HepG2 (cell line): ENCODE data around the gene IL17RC. TPM values are rescaled to one million over a fixed set of nuclear protein-coding genes. Genes with fewer than 3 reads are reported as not detected.
A peak's percentile ranks its signal among the peaks of the same experiment; 100 is the strongest.

Experiments used
- ARHGAP35 ChIP-seq: sonication (generic); formaldehyde crosslinking; IDR thresholded peaks from 2 replicates; pipeline ENCODE4 v1.9.0; 2022; ENCODE audit warnings: mild to moderate bottlenecking, inconsistent platforms, moderate library complexity, missing genetic modification reagents, borderline replicate concordance
- SYNCRIP ChIP-seq: fragments of 200-400 bp; formaldehyde crosslinking; IDR thresholded peaks from 2 replicates; pipeline ENCODE4 v1.6.1; 2018; ENCODE audit warnings: mild to moderate bottlenecking, low read depth, low read length; ENCODE audit not compliant: insufficient read depth
- YEATS2 ChIP-seq: sonication (generic); formaldehyde crosslinking; IDR thresholded peaks from 2 replicates; pipeline ENCODE4 v1.4.0; 2020; ENCODE audit warnings: missing genetic modification reagents, borderline replicate concordance
- ZC3H13 ChIP-seq: sonication (generic); formaldehyde crosslinking; IDR thresholded peaks from 2 replicates; pipeline ENCODE4 v1.8.1; 2023; ENCODE audit warnings: mild to moderate bottlenecking, missing genetic modification reagents, moderate library complexity
- ZNF121 ChIP-seq: sonication (generic); formaldehyde crosslinking; IDR thresholded peaks from 2 replicates; pipeline ENCODE4 v1.5.0; 2020; ENCODE audit warnings: mild to moderate bottlenecking, missing genetic modification reagents
- ZNF326 ChIP-seq: sonication (generic); formaldehyde crosslinking; IDR thresholded peaks from 2 replicates; pipeline ENCODE4 v1.4.0; 2020; ENCODE audit warnings: missing genetic modification reagents, borderline replicate concordance
- ZNF354B ChIP-seq: sonication (generic); formaldehyde crosslinking; IDR thresholded peaks from 2 replicates; pipeline ENCODE4 v1.8.0; 2022; ENCODE audit warnings: mild to moderate bottlenecking, missing genetic modification reagents
- ZNF496 ChIP-seq: sonication (generic); formaldehyde crosslinking; IDR thresholded peaks from 2 replicates; pipeline ENCODE4 v1.8.1; 2023; ENCODE audit warnings: mild to moderate bottlenecking, moderate library complexity, missing genetic modification reagents; ENCODE audit not compliant: insufficient replicate concordance
- ZNF792 ChIP-seq: IDR thresholded peaks from 2 replicates; pipeline ENCODE4 v1.6.1; 2016
- polyA plus RNA-seq, 8 experiments: library from polyadenylated mRNA; depleted of rRNA in 3 of 8; stranded (reverse) in 7 of 8; unstranded in 1 of 8; fragments of >200 nt; fragmentation: Illumina TruSeq in 4 of 8; extraction: Trizol in 4 of 8; gene quantifications; 2 replicates each; pipeline versions ENCODE4 v1.2.1 to v1.2.3, GENCODE V29; 2011 to 2016; ENCODE audit warnings: low read depth in 4 of 8, missing spikeins in 1 of 8, mixed read lengths in 1 of 8; ENCODE audit not compliant: insufficient read depth in 1 of 8
- total RNA-seq, 5 experiments: library from RNA; depleted of rRNA; stranded (reverse); fragments of >200 nt; fragmentation: Illumina TruSeq; extraction: Trizol; gene quantifications; 2 replicates each; pipeline ENCODE4 v1.2.3, GENCODE V29; 2016; ENCODE audit warnings: low read depth in 1 of 5
- TF ChIP-seq, protein P1 (sequence below): sonication (generic); formaldehyde crosslinking; IDR thresholded peaks from 2 replicates; pipeline ENCODE4 v1.4.0; 2020; ENCODE audit warnings: missing genetic modification reagents
- TF ChIP-seq, protein P2 (sequence below): IDR thresholded peaks from 2 replicates; pipeline ENCODE4 v1.6.1; 2016; ENCODE audit warnings: low read depth, control low read depth
- TF ChIP-seq, protein P3 (sequence below): sonication (generic); formaldehyde crosslinking; IDR thresholded peaks from 2 replicates; pipeline ENCODE4 v1.5.0; 2020; ENCODE audit warnings: missing genetic modification reagents
- TF ChIP-seq, protein P4 (sequence below): sonication (generic); formaldehyde crosslinking; IDR thresholded peaks from 2 replicates; pipeline ENCODE4 v1.4.0; 2020; ENCODE audit warnings: missing genetic modification reagents, borderline replicate concordance

IL17RC gene
- total and polyA plus RNA-seq, 2 of the 13 experiments (the other 11 are each of a cell fraction or from before 2014, with no cell fraction given), result 20.7 to 24.0 TPM

DNA sequence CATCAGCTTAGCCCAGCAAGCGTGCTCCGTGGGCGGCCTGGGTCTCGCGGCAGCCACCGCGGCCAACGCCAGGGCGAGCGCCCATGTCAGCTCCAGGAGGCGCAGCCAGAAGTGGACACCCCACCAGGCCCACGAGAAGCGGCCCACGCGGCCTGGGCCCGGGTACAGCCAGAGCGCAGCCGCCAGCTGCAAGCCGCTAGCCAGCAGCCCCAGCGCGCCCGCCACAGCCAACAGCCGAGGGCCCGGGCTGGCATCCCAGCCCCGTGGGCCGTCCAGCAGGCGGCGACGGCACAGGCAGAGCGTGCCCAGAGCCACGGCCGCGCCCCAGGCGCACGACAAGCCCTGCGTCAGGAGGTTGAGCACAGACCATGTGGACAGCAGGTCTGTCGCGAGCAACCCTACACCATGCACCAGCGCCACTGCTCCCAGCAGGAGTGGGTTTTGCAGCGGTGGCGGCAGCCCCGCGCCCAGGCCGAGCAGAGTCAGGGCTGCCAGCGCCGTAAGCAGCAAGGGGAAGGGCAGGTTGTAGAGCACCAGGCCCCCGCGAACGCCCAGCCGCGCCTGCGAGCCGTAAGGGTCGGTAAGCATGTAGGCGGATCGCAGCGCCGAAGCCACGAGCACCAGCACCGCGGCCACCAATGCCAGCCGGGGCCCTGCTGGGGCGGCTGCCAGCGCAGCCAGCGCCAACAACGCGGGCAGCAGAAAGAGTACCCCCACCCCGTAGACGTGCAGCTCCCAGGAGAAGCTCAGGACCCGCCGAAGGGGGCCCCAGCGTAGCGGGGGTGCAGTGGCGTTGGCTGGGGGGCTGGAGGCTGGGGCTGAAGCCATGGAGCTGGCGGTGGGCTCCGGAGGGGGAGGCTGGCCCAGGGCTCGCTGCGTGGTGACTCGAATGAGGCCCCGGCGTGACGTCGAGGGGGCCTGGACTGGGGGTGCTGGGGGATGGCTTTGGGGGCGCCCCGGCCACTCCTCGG, 30.4 kb downstream of the IL17RC start (continued):
- TF ChIP-seq, protein P1, sequence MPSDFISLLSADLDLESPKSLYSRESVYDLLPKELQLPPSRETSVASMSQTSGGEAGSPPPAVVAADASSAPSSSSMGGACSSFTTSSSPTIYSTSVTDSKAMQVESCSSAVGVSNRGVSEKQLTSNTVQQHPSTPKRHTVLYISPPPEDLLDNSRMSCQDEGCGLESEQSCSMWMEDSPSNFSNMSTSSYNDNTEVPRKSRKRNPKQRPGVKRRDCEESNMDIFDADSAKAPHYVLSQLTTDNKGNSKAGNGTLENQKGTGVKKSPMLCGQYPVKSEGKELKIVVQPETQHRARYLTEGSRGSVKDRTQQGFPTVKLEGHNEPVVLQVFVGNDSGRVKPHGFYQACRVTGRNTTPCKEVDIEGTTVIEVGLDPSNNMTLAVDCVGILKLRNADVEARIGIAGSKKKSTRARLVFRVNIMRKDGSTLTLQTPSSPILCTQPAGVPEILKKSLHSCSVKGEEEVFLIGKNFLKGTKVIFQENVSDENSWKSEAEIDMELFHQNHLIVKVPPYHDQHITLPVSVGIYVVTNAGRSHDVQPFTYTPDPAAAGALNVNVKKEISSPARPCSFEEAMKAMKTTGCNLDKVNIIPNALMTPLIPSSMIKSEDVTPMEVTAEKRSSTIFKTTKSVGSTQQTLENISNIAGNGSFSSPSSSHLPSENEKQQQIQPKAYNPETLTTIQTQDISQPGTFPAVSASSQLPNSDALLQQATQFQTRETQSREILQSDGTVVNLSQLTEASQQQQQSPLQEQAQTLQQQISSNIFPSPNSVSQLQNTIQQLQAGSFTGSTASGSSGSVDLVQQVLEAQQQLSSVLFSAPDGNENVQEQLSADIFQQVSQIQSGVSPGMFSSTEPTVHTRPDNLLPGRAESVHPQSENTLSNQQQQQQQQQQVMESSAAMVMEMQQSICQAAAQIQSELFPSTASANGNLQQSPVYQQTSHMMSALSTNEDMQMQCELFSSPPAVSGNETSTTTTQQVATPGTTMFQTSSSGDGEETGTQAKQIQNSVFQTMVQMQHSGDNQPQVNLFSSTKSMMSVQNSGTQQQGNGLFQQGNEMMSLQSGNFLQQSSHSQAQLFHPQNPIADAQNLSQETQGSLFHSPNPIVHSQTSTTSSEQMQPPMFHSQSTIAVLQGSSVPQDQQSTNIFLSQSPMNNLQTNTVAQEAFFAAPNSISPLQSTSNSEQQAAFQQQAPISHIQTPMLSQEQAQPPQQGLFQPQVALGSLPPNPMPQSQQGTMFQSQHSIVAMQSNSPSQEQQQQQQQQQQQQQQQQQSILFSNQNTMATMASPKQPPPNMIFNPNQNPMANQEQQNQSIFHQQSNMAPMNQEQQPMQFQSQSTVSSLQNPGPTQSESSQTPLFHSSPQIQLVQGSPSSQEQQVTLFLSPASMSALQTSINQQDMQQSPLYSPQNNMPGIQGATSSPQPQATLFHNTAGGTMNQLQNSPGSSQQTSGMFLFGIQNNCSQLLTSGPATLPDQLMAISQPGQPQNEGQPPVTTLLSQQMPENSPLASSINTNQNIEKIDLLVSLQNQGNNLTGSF (CRISPR knock-in tag), result peak; percentile 89; the same call in 1 of the 2 replicates
- peak; percentile 74 for TF ChIP-seq ZC3H13 (CRISPR knock-in tag)
- TF ChIP-seq ZNF354B (CRISPR knock-in tag), result no peak; the same call in 1 of the 2 replicates
- TF ChIP-seq ZNF496 (CRISPR knock-in tag), result no peak
- TF ChIP-seq, protein P2, sequence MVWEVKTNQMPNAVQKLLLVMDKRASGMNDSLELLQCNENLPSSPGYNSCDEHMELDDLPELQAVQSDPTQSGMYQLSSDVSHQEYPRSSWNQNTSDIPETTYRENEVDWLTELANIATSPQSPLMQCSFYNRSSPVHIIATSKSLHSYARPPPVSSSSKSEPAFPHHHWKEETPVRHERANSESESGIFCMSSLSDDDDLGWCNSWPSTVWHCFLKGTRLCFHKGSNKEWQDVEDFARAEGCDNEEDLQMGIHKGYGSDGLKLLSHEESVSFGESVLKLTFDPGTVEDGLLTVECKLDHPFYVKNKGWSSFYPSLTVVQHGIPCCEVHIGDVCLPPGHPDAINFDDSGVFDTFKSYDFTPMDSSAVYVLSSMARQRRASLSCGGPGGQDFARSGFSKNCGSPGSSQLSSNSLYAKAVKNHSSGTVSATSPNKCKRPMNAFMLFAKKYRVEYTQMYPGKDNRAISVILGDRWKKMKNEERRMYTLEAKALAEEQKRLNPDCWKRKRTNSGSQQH (CRISPR knock-in tag), result peak; percentile 89; the same call in 1 of the 2 replicates
- peak; percentile 66 for TF ChIP-seq ZNF792 (CRISPR knock-in tag)
- 0 out of 2 replicates have a peak, but pooled peaks have one; percentile 11 for TF ChIP-seq YEATS2 (CRISPR knock-in tag)
- TF ChIP-seq, protein P3, sequence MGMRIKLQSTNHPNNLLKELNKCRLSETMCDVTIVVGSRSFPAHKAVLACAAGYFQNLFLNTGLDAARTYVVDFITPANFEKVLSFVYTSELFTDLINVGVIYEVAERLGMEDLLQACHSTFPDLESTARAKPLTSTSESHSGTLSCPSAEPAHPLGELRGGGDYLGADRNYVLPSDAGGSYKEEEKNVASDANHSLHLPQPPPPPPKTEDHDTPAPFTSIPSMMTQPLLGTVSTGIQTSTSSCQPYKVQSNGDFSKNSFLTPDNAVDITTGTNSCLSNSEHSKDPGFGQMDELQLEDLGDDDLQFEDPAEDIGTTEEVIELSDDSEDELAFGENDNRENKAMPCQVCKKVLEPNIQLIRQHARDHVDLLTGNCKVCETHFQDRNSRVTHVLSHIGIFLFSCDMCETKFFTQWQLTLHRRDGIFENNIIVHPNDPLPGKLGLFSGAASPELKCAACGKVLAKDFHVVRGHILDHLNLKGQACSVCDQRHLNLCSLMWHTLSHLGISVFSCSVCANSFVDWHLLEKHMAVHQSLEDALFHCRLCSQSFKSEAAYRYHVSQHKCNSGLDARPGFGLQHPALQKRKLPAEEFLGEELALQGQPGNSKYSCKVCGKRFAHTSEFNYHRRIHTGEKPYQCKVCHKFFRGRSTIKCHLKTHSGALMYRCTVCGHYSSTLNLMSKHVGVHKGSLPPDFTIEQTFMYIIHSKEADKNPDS (CRISPR knock-in tag), result peak; percentile 15; the same call in 1 of the 2 replicates
- TF ChIP-seq, protein P4, sequence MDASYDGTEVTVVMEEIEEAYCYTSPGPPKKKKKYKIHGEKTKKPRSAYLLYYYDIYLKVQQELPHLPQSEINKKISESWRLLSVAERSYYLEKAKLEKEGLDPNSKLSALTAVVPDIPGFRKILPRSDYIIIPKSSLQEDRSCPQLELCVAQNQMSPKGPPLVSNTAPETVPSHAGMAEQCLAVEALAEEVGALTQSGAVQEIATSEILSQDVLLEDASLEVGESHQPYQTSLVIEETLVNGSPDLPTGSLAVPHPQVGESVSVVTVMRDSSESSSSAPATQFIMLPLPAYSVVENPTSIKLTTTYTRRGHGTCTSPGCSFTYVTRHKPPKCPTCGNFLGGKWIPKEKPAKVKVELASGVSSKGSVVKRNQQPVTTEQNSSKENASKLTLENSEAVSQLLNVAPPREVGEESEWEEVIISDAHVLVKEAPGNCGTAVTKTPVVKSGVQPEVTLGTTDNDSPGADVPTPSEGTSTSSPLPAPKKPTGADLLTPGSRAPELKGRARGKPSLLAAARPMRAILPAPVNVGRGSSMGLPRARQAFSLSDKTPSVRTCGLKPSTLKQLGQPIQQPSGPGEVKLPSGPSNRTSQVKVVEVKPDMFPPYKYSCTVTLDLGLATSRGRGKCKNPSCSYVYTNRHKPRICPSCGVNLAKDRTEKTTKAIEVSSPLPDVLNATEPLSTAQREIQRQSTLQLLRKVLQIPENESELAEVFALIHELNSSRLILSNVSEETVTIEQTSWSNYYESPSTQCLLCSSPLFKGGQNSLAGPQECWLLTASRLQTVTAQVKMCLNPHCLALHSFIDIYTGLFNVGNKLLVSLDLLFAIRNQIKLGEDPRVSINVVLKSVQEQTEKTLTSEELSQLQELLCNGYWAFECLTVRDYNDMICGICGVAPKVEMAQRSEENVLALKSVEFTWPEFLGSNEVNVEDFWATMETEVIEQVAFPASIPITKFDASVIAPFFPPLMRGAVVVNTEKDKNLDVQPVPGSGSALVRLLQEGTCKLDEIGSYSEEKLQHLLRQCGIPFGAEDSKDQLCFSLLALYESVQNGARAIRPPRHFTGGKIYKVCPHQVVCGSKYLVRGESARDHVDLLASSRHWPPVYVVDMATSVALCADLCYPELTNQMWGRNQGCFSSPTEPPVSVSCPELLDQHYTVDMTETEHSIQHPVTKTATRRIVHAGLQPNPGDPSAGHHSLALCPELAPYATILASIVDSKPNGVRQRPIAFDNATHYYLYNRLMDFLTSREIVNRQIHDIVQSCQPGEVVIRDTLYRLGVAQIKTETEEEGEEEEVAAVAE (CRISPR knock-in tag), result no peak
- peak; percentile 67; the same call in 1 of the 2 replicates for TF ChIP-seq ZNF121 (CRISPR knock-in tag)
- TF ChIP-seq ARHGAP35 (CRISPR knock-in tag), result no peak
- no peak for TF ChIP-seq SYNCRIP
- TF ChIP-seq ZNF326, result no peak
